Measurements from ENCODE around the gene TRMO.

GRCh38 chr9:97911970-97912369, 10.3 kb downstream of the TRMO start:
- TF ChIP-seq ZNF175 (CRISPR knock-in tag; IDR thresholded peaks at IDR 0.05; ENCODE audit: low read depth): no peak
- TF ChIP-seq ZNF589 (CRISPR knock-in tag; IDR thresholded peaks at IDR 0.05; ENCODE audit: low read depth): no peak
- no peak for TF ChIP-seq ZNF445 (CRISPR knock-in tag; IDR thresholded peaks at IDR 0.05; ENCODE audit: low read depth)
- no peak for TF ChIP-seq SP1 (CRISPR knock-in tag; IDR thresholded peaks at IDR 0.05)
- no peak for TF ChIP-seq CEBPB (tag; IDR thresholded peaks at IDR 0.05)
- no peak for TF ChIP-seq EZH2 (IDR thresholded peaks at IDR 0.05; ENCODE audit: borderline replicate concordance, low read depth, low read length)
- no peak for TF ChIP-seq ZFX (CRISPR knock-in tag; IDR thresholded peaks at IDR 0.05)
- no peak for TF ChIP-seq POLR2AphosphoS5 (IDR thresholded peaks at IDR 0.05; ENCODE audit: control insufficient read depth, insufficient read depth, low read depth, low read length)
- TF ChIP-seq ATF3 (IDR thresholded peaks at IDR 0.05): no peak
- TF ChIP-seq ATF3 (CRISPR knock-in tag; conservative IDR thresholded peaks at IDR 0.05): no peak
- TF ChIP-seq POLR2A (conservative IDR thresholded peaks at IDR 0.05): no peak
- no peak for TF ChIP-seq TCF3 (CRISPR knock-in tag; IDR thresholded peaks at IDR 0.05)
- TF ChIP-seq ZNF165 (CRISPR knock-in tag; IDR thresholded peaks at IDR 0.05; ENCODE audit: borderline replicate concordance): no peak
